Kidney glomerular epithelial cell (primary cell): Measurements from ENCODE around the gene CDKL5.
A peak's percentile ranks its signal among the peaks of the same experiment; 100 is the strongest.

ENCODE experiments used
- DNase-seq: peaks from one replicate; lab custom pipeline; 2025; lab: John Stamatoyannopoulos, UW

Gene CDKL5

DNA sequence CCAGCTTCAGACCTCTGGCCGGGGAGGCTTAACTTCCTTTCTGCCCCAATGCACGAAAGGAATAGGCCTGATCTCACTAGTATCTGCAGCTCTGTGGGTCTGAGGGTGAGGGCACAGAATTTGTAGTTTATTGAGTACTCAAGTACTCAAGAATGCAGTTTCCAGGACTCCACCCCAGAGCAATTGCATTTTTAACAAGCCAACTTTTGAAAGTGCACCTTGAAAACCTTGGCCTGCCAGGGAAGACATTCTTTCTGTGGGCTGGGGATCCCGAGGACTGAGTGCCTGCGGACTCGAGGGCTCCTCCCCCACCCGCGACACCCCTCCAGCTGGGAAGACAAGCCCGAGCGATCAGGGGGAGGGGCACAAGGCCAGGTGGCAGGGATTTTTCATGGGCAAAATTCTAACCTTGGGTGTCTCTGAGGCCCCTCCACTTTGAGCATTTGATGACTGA lies 224.1 kb downstream of the CDKL5 start:
- DNase-seq = no peak

DNA sequence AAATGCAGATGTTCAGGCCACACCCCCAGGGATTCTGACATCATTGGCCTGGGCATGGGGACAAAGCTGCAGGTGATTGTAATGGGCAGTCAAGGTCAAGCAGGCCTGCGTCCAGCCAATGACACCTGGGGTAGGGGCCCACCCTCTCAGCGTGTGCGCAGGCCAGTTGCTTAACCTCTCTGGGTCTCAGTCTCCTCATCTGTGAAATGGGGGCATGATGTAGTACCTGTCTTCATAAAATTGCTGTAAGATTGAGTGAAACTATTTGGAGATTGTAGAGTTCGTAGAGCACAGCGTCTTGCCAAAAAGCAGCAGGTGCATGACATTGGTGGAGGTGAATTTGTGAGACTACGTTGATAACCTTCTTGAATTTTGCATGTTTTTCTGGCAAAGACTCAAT lies 225.3 kb downstream of the CDKL5 start:
- no peak for DNase-seq

GRCh38 chrX:18652636-18653035 lies 227.2 kb downstream of the CDKL5 start:
- no peak for DNase-seq

DNA sequence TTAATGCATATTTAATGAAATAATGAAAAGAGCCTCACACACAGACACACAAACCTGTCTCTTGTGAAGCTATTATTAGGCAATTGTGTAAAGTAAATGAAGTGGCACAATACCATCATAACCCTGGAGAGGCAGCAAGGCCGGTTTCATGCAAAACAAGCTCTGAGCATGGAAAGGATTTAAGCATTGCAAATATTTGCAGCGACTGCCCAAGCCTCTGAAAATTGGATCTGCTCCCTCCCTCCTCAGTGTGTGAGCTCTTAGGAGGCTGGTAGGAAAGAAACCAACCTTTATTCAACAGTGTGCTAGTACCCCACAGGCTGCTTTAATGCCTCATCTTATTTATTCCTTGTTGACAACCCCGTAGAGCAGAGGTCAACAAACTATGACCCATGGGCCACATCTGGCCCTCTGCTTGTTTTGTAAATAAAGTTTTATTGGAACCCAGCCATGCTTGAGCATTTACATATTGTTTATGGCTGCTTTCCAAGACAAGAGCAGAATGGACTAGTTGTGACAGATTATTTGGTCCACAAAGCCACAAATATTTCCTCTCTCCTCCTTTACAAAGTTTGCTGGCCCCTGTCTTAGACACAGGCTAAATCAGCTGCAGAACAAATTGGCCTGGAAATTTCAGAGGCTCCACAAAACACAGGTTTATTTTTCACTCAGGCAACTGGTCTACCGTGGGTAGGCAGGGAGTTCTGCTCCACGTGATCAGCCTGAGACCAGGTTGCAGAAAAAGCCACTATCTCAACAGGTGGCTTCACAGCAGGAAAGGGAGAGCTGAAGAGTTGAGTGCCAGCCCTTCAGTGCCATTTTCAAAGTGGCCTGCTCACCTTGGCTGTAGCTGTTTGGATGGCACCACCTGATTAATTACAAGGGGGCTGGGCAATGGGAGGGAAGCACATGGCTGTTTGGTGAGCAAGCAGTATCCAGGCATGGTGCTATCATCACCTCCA lies 229.7 kb downstream of the CDKL5 start:
- DNase-seq = no peak

GRCh38 chrX:18661273-18661672 lies 235.9 kb downstream of the CDKL5 start:
- no peak for DNase-seq

DNA sequence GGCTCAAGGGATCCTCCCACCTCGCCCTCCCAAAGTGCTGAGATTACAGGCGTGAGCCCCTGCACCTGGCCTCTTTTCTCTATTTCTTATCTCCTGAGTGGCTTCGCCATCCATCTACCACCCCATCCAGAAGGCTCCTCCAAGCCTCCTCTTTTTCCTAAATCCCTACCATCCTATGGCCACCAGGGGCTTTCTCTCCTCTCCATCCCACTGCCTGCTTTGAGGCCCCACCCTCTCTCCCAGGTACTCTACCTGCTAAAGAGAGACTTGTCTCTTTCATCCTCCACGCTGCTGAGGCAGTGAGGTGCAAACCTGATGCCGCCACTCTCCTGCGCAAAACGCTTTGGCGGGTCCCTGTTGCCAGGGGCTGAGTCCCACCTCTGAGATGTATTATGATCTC lies 239.5 kb downstream of the CDKL5 start:
- no peak for DNase-seq

DNA sequence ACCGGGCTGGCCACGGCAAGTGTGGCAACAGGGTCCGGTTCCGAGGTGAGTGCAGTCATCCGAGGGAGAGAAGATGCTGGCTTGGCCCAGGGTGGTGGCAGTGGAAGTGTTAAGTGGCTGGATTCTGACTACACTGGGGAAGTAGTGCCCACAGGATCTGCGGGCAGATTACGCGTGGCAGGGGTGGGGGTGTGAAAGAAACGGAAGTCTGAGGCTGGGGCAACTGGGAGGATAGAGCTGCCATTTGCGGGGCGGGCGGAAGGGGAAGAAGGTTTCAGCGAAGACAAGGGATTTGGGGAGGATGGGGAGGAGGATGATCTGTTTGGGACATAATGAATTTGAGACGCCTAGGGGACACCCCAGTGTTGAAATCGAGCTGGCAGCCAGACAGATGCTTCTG lies 241.2 kb downstream of the CDKL5 start:
- no peak for DNase-seq

- DNase-seq = no peak
These were observed 242.8 kb downstream of the CDKL5 start for GRCh38 chrX:18668071-18668835.

GRCh38 chrX:18672008-18672407 lies 246.6 kb downstream of the CDKL5 start, which contains the start of gene RS1:
Gene RS1, minus strand, starts transcription at chrX:18672108. Its CDS starts 40 bp downstream, at chrX:18672068.
- no peak for DNase-seq

DNA sequence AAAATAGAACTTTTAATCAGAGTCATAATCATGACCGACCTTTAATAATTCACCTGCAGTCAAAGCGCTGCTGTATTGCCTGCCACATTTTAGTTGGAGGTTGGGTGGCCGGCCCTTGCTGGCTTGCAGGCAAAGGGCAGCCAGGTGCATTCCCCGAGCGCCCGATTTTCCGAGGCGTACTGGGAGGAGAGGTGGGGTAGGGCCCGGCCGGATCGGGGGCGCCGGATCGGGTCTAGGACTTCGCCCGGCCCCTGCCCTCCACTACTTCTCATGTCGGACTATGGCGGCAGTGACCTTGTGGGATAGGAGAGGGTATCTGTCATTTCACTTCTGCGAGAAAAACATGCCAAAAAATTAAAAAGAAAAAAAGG lies 249.0 kb downstream of the CDKL5 start:
- DNase-seq = no peak

DNA sequence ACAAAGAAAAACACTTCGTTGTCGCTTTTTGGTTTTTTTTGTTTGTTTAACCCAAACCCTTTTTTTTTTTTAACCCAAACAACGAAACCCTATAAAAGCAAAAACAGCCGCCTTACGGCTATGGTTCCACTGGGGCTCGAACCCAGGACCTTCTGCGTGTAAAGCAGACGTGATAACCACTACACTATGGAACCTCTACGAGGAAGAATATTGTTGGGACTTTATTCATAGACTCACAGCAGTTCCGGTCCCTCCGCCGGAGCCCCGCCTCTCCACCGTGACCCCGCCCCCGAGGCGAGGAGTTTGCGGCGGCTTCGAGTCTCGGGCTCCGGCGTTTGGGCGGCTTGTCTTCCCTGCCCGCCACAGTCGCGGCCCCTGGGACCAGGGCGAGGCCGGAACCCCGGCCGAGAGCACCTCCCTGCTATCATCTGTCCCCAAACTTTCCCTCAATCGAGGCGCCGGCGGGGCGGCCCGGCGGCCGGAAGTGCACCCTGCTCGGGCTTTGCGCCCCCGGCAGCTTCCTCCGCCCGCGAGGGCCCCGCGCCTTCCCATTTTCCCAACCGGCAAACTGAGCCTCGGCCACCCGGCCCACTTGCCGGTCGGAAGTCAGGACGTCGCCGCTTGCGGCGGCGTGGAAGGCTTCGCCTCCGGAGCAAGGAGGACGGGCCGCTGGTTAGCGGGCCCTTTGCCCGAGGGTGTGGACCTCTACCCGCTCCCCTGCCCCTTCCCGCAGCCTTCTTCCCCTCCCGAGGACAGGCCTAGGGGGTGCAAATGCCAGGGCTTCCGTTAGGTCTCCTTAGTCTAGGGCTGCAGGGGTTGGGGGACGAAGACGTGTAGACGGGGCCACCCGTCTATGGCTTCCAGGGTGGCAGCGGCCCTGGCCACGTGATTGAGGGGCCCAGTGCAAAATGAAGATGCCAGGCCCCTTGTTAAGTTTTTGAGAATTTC lies 249.7 kb downstream of the CDKL5 start:
- peak; percentile 18 for DNase-seq

- no peak for DNase-seq
These were observed 250.6 kb downstream of the CDKL5 start for GRCh38 chrX:18676050-18676449.

- DNase-seq = no peak
These were observed 251.1 kb downstream of the CDKL5 start for GRCh38 chrX:18676470-18676869.

GRCh38 chrX:18677161-18677869 lies 251.9 kb downstream of the CDKL5 start:
- no peak for DNase-seq

GRCh38 chrX:18681996-18682395 lies 256.6 kb downstream of the CDKL5 start:
- DNase-seq = no peak

DNA sequence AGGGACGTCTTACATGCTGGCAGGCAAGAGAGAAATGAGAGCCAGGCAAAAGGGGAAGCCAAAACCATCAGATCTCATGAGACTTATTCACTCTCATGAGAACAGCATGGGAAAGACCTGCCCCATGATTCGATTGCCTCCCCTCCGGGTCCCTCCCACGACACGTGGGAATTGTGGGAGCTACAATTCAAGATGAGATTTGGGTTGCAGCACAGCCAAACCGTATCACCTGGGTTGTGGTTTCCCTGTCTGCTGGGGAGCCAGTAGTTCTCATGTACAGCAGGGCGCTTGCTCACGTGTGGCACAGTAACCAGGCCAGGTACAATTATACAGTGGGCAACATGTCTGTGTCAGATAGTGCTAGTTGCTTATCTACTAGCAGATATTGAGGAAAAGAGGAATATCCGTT lies 257.6 kb downstream of the CDKL5 start:
- DNase-seq = no peak

- no peak for DNase-seq
These were observed 262.6 kb downstream of the CDKL5 start for GRCh38 chrX:18687856-18688495.

DNA sequence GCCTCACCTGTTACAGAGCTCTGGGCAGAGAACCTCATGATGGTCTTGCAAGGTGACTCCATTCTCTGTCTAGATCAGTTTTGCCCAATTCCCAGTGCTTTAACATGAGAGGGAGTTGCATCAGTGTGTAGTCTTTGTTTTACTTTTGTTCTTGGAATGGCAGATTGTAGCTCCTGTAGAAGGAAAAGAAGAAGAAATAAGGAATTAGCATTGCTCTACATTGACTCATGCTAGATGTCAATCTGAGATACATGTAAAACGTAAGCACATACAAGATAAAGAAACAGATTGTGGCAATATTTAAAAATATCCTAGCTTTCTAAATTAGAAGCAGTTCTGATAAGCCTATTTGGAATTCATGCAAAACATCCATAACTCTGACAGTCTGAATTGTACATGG lies 266.0 kb downstream of the CDKL5 start:
- DNase-seq = no peak

GRCh38 chrX:18692541-18692940 lies 267.1 kb downstream of the CDKL5 start:
- DNase-seq = no peak

DNA sequence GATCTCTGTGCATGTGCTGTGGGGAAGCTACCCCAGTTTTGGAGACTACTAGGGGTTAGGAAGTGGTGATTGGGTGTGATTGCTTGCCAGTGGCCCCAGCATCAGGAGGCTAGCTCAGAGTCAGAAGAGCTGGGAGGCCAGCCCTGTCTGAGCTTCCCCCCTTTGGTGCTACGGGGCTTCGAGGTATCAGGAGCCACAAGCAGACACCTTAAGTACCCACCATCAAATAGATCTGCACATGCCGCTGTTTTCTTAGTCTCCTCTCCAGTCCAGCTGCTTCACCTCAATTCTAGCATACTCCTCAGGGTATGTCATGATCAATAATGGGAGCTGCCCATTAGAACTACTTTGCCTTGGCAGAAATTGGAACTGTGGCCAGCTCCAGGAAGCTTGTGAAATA lies 271.2 kb downstream of the CDKL5 start:
- DNase-seq = no peak
